Suppressor macrophage treated with lipopolysaccharide for 4 hours (primary cell): ENCODE measurements around the gene GRIN1.
A peak's percentile ranks its signal among the peaks of the same experiment; 100 is the strongest.

Experiments
- DNase-seq: peaks from one replicate; pipeline ENCODE4 v3.0.0-alpha.2; 2020

Gene GRIN1

GRCh38 chr9:137138722-137139467 lies at the start of gene GRIN1:
TSS of gene GRIN1 (plus strand) at chr9:137139154. CDS start at chr9:137139487, 333 bp downstream.
- DNase-seq = peak; percentile 36

- no peak for DNase-seq
These were observed 49.6 kb upstream of the GRIN1 start for GRCh38 chr9:137089232-137089947.

GRCh38 chr9:137095664-137096517 lies 43.1 kb upstream of the GRIN1 start:
- no peak for DNase-seq

- no peak for DNase-seq
These were observed 42.0 kb upstream of the GRIN1 start for GRCh38 chr9:137096785-137097546.

- no peak for DNase-seq
These were observed 41.0 kb upstream of the GRIN1 start for GRCh38 chr9:137097761-137098462.

- no peak for DNase-seq
These were observed 39.7 kb upstream of the GRIN1 start for GRCh38 chr9:137099231-137099630.

GRCh38 chr9:137103206-137103999 lies 35.6 kb upstream of the GRIN1 start:
- no peak for DNase-seq

- no peak for DNase-seq
These were observed 32.9 kb upstream of the GRIN1 start for GRCh38 chr9:137105814-137106661.

- DNase-seq = no peak
These were observed 32.2 kb upstream of the GRIN1 start for GRCh38 chr9:137106662-137107250.

- DNase-seq = no peak
These were observed 31.5 kb upstream of the GRIN1 start for GRCh38 chr9:137107312-137107921.

GRCh38 chr9:137107982-137108381 lies 31.0 kb upstream of the GRIN1 start:
- DNase-seq = no peak

- DNase-seq = no peak
These were observed 30.2 kb upstream of the GRIN1 start for GRCh38 chr9:137108608-137109249.

GRCh38 chr9:137109250-137110146 lies 29.5 kb upstream of the GRIN1 start:
- DNase-seq = no peak

GRCh38 chr9:137110147-137110910 lies 28.6 kb upstream of the GRIN1 start:
- no peak for DNase-seq

GRCh38 chr9:137110911-137111787 lies 27.8 kb upstream of the GRIN1 start:
- no peak for DNase-seq
